ENCODE measurements around the gene POM121.
A peak's percentile ranks its signal among the peaks of the same experiment; 100 is the strongest.
"Not testable (repeated sequence)": the region's sequence is repeated elsewhere in the genome, so short reads cannot be mapped to it uniquely, and the experiment has no call there.

POM121 gene

DNA sequence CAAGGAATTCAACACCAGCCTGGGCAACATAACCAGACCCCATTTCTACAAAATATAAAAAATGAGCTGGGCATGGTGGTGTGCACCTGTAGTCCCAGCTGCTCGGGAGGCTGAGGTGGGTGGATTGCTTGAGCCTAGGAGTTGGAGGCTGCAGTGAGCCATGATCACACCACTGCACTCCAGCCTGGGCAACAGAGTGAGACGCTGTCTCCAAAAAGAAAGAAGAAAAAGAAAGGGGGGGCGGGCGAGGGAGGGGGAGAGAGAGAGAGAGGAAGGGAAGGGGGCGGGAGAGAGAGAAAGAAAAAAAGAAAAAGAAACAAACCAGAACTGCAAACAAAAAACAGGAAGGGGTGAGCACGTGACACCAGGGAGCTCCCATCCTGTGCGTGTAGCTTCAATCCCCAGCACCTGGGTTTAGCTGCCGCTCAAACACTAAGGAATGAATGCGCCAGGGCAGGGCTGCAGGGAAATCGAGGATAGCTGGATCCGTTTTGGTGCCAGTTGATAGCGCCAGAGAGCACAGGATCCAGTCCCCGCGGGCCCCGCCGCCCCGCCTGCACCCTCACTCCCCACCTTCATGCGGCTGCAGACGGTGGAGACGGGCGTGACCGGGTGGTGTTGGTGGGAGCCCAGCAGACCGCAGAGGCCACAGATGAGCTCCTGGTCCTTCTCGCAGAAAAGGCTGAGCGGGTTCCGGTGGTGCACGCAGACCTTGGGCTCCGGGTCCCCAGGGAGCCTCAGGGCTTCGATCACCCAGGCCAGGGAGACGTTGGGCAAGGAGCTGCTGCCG lies 40.5 kb downstream of the POM121 start:
- peak; percentile 31 for FAIRE-seq
- DNase-seq (ENCODE audit: insufficient read length, low spot score), result not testable (repeated sequence)

DNA sequence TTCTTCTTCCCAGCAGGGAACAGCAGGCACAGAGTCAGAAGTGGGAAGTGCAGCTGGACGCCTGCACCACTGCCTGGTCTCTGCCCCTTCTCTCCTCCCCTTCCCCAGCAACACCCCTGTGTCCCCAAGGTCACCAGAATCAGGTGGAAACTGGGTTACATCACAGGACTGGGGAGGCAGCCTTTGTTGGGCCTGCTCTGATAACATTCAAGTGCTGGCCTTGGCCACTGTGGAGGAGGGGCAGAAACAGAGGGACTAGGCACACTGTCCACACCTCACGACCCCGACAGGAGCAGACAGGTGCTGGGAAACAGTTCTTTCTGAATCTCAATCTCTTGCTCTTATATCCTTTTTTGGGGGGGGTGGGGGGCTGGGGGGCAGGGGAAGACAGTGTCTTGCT lies 42.0 kb downstream of the POM121 start:
- not testable (repeated sequence) for DNase-seq (ENCODE audit: insufficient read length, low spot score); FAIRE-seq

- not testable (repeated sequence) for FAIRE-seq; DNase-seq (ENCODE audit: insufficient read length, low spot score)
Observed at GRCh38 chr7:72968980-72969516, 44.2 kb downstream of the POM121 start, which contains the start of gene TRIM74. TRIM74 (minus strand) TSS chr7:72969466; CDS start chr7:72966157, 3,309 bp downstream.

- FAIRE-seq; DNase-seq (ENCODE audit: insufficient read length, low spot score): not testable (repeated sequence)
Observed at GRCh38 chr7:72969688-72970087, 44.8 kb downstream of the POM121 start.

DNA sequence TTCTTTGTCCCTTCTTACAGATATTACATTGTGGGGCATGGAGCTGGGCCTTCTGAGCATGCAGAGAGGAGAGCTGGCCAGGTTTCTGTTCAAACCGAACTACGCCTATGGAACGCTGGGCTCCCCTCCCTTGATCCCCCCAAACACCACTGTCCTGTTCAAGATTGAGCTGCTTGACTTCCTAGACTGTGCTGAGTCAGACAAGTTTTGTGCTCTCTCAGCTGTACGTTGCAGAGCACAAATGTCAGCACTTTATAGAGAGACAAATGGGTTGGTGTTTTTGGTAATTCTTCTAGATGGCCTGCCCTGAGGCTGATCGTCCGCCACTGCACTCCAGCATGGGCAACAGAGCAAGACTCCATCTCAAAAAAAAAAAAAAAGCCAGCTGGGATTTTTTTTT lies 46.6 kb downstream of the POM121 start:
- DNase-seq (ENCODE audit: insufficient read length, low spot score); FAIRE-seq: not testable (repeated sequence)

- not testable (repeated sequence) for DNase-seq (ENCODE audit: insufficient read length, low spot score); FAIRE-seq
Observed at GRCh38 chr7:72974781-72975180, 49.9 kb downstream of the POM121 start.

DNA sequence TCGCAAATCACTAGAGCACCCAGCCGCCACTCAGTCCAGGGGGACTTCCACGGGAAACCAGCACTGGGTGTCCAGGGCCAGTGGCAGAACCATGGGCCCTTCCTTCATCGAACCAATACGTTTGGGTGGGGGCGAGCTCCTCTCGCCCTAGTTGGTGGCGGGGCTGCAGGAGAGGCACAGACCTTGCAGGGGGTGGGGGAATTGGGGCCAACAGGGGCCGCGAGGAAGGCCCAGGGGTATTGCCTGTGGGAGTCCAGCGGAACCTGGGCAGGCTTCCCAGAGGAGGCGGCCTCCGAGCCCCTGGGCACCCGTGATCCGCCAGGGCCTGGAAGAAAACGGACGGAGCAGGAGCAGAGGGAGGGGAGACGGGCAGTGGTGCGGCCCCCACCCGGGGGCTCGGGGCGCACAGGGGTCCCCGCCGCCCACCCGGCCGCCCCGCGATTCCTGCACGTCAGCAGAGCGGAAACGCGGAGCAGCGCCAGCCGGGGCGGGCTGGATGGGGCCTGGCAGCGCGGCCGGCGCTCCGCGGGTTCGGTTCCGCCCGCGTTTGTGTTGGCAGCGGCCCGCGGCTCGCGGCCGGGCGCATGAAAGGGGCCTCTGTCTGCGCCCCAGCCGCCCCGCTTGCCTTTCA lies 50.9 kb downstream of the POM121 start:
- FAIRE-seq, result not testable (repeated sequence)

DNA sequence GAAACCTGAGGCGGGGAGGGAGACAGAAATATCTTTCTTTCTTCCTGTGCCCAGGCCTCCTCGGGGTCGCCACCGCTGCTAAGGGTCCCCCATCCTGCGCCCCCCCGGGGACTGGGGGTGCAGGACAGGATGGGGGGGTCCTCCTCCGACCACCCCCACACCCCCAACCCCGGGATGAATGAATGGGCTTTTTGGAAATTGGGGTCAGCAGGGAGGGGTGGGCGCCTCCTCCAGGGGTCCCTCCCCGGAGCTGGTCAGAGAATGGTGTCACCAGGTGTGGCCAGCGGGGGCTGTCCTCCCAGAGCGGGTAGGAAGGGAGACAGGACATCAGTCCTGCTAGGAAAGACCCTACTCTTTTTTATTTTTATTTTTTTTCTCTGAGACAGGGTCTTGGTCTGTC lies 51.5 kb downstream of the POM121 start:
- DNase-seq (ENCODE audit: insufficient read length, low spot score); FAIRE-seq: not testable (repeated sequence)

More for the DNA sequence above, 50.9 kb downstream of the POM121 start:
- DNase-seq (ENCODE audit: insufficient read length, low spot score), result not testable (repeated sequence)

- not testable (repeated sequence) for DNase-seq (ENCODE audit: insufficient read length, low spot score); FAIRE-seq
Observed at GRCh38 chr7:72980382-72980781, 55.5 kb downstream of the POM121 start.

- DNase-seq (ENCODE audit: insufficient read length, low spot score); FAIRE-seq: not testable (repeated sequence)
Observed at GRCh38 chr7:72982084-72982483, 57.2 kb downstream of the POM121 start.

DNA sequence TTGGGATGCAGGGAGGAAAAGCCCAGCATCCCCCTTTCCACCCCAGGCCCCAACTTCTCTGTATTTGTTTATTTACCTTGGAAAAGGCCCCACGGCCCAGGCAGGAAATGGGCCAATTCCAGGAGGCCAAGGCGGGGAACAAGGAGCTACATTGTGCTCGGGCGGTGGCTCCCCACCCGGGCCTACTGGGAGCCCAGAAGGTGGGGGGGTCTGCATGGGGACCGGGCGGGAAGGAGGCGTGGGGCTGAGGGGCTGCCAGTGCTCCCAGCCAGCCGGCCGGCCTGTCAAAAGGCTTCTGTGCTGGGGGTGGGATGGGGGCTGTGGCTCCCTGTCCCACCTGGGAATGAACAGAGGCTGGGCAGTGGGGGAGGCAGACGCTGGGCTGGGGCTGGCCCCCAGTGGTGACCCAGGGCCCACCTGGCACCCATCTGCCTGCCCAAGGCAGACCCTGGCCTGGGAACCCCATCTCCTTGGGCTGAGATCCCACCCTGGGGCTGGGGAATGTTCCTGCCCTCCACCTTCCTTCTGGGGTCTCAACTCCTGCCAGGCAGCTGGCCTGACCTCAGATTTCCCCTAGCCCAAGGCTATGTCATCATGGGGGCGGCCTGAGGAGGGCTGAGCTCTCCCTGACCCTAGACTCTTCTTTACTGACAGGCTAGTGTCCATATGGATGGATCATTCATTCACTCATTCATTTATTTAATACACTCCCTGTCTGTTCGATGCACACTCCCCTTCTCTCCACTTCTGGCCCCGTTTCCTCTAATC lies 65.4 kb downstream of the POM121 start:
- not testable (repeated sequence) for DNase-seq (ENCODE audit: insufficient read length, low spot score); FAIRE-seq

- not testable (repeated sequence) for FAIRE-seq; DNase-seq (ENCODE audit: insufficient read length, low spot score)
Observed at GRCh38 chr7:72995484-72995883, 70.6 kb downstream of the POM121 start.

DNA sequence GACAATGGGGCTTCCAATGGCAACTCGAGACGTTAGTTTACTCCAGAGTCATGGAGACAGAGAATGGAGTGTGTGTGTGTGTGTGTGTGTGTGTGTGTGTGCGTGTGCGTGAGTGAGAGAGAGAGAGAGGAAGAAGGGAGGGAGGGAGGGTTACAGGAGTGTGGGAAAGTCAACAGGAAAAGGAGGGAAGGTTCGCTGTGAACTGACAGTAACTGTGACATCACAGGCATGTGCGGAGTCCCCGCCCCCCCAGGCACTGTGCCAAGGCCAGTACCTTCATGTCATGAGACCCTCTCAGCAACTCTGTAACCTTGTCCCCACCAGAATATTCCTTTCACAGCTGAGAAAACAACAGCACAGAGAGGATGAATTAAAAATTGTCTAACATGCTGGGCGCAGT lies 72.6 kb downstream of the POM121 start:
- FAIRE-seq; DNase-seq (ENCODE audit: insufficient read length, low spot score): not testable (repeated sequence)

- not testable (repeated sequence) for FAIRE-seq
Observed at GRCh38 chr7:72997887-72998468, 73.1 kb downstream of the POM121 start.

More at GRCh38 chr7:72997887-72998468, 73.1 kb downstream of the POM121 start:
- DNase-seq (ENCODE audit: insufficient read length, low spot score), result not testable (repeated sequence)

All from GM12891 (cell line).